Measurements from ENCODE around the gene UBE2O. TPM values are rescaled to one million over a fixed set of nuclear protein-coding genes. Genes with fewer than 3 reads are reported as not detected.

Gene UBE2O
- total RNA-seq, 1 donor from 2014 or later = 94.3 TPM

GRCh38 chr17:76384222-76384986 is 68.5 kb downstream of the UBE2O start, which contains the start of gene SPHK1:
TSS of gene SPHK1 (plus strand) at chr17:76384609. CDS start at chr17:76385645, 1,036 bp downstream.
- Mint-ChIP-seq H3K4me1 (ENCODE audit: low read depth, unreplicated experiment) (peaks cover 6% of the 10 kb centered on the region), H3K4me3 (ENCODE audit: unreplicated experiment) (peak within 1 kb of the TSS; percentile 89), H3K27ac (ENCODE audit: unreplicated experiment) (no peak within 1 kb of the TSS), H3K27me3 (ENCODE audit: unreplicated experiment) (peaks cover 16% of the 10 kb centered on the region), H3K36me3 (ENCODE audit: unreplicated experiment) (no peaks in the 10 kb centered on the region), H3K9me3 (ENCODE audit: unreplicated experiment) (peaks cover 6% of the 10 kb centered on the region)
- DNase-seq = peak; percentile 71
- TF ChIP-seq CTCF (IDR thresholded peaks at IDR 0.05; ENCODE audit: partially characterized antibody, unreplicated experiment) = no peak

GRCh38 chr17:76383546-76384221 is 69.3 kb downstream of the UBE2O start:
- no peak overlapping the region for H3K27ac Mint-ChIP-seq (ENCODE audit: unreplicated experiment)
- peak; percentile 37 for TF ChIP-seq CTCF (IDR thresholded peaks at IDR 0.05; ENCODE audit: partially characterized antibody, unreplicated experiment)
- DNase-seq = peak; percentile 72
- H3K4me1 Mint-ChIP-seq (ENCODE audit: low read depth, unreplicated experiment) = peaks cover 9% of the 10 kb centered on the region
- H3K4me3 Mint-ChIP-seq (ENCODE audit: unreplicated experiment) = peak overlapping the region; percentile 89
- no peaks in the 10 kb centered on the region for H3K36me3 Mint-ChIP-seq (ENCODE audit: unreplicated experiment)
- H3K27me3 Mint-ChIP-seq (ENCODE audit: unreplicated experiment) = peaks cover 18% of the 10 kb centered on the region
- peaks cover 5% of the 10 kb centered on the region for H3K9me3 Mint-ChIP-seq (ENCODE audit: unreplicated experiment)

- TF ChIP-seq CTCF (IDR thresholded peaks at IDR 0.05; ENCODE audit: partially characterized antibody, unreplicated experiment) = no peak
- Mint-ChIP-seq H3K4me3 (ENCODE audit: unreplicated experiment) (peak overlapping the region; percentile 86), H3K27ac (ENCODE audit: unreplicated experiment) (no peak overlapping the region), H3K9me3 (ENCODE audit: unreplicated experiment) (peaks cover 5% of the 10 kb centered on the region), H3K36me3 (ENCODE audit: unreplicated experiment) (no peaks in the 10 kb centered on the region), H3K4me1 (ENCODE audit: low read depth, unreplicated experiment) (peaks cover 9% of the 10 kb centered on the region), H3K27me3 (ENCODE audit: unreplicated experiment) (peaks cover 18% of the 10 kb centered on the region)
- DNase-seq = peak; percentile 39
Measured at GRCh38 chr17:76382803-76383545, 70.0 kb downstream of the UBE2O start.

- TF ChIP-seq CTCF (IDR thresholded peaks at IDR 0.05; ENCODE audit: partially characterized antibody, unreplicated experiment) = no peak
- no peak overlapping the region for H3K27ac Mint-ChIP-seq (ENCODE audit: unreplicated experiment)
- H3K4me3 Mint-ChIP-seq (ENCODE audit: unreplicated experiment) = peak overlapping the region; percentile 86
- no peaks in the 10 kb centered on the region for H3K36me3 Mint-ChIP-seq (ENCODE audit: unreplicated experiment)
- peaks cover 18% of the 10 kb centered on the region for H3K27me3 Mint-ChIP-seq (ENCODE audit: unreplicated experiment)
- H3K4me1 Mint-ChIP-seq (ENCODE audit: low read depth, unreplicated experiment) = peaks cover 9% of the 10 kb centered on the region
- peaks cover 5% of the 10 kb centered on the region for H3K9me3 Mint-ChIP-seq (ENCODE audit: unreplicated experiment)
- DNase-seq = peak; percentile 46
Measured at GRCh38 chr17:76382351-76382802, 70.6 kb downstream of the UBE2O start.
